ENCODE measurements around the gene NXNL1. TPM values are rescaled to one million over a fixed set of nuclear protein-coding genes. Genes with fewer than 3 reads are reported as not detected.

NXNL1 gene
- total and polyA plus RNA-seq, 2 of the 13 experiments (the other 11 are each of a cell fraction or from before 2014, with no cell fraction given): not detected

DNA sequence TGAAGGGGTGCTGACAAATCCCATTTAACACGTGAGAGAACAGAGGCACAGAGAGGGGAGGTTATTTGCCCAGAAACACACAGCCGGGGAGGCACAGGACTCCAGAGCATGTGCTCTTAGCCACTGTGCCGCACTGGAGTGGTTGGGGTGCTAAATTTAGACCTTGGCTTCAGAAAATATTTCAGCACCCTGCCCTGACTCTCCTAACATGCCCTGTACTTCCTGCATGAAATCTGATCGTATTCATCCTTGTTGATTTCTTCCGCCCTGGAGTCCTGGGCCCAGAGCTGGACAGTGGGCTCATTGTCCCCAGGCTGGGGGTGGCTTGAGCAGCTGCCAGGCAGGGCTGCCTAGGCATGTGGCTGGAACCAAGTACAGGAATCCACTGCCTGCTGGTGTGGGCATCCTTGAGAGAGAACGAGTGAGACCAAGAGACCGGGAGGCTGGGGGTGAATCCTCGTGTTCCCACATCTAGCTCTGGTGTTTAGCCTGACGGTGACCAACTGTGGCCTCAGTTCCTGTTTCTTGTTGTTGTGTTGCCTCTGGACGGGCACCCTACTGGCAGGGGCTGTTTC lies 14.9 kb upstream of the NXNL1 start (continued):
- TF ChIP-seq HNRNPL (IDR thresholded peaks at IDR 0.05; ENCODE audit: low read depth, low read length) (peak; percentile 96), NFIC (IDR thresholded peaks at IDR 0.05; ENCODE audit: low read length) (no peak), ZNF326 (CRISPR knock-in tag; IDR thresholded peaks at IDR 0.05; ENCODE audit: borderline replicate concordance) (no peak), ZNF550 (CRISPR knock-in tag; IDR thresholded peaks at IDR 0.05; ENCODE audit: borderline replicate concordance) (no peak), CENPX (CRISPR knock-in tag; IDR thresholded peaks at IDR 0.05) (no peak), ZNF616 (CRISPR knock-in tag; IDR thresholded peaks at IDR 0.05; ENCODE audit: low read depth) (no peak), ZSCAN12 (CRISPR knock-in tag; IDR thresholded peaks at IDR 0.05) (no peak), ZNF263 (CRISPR knock-in tag; IDR thresholded peaks at IDR 0.05) (0 out of 2 replicates have a peak, but pooled peaks have one; percentile 13), ZNF720 (CRISPR knock-in tag; IDR thresholded peaks at IDR 0.05) (no peak), SRSF4 (IDR thresholded peaks at IDR 0.05; ENCODE audit: low read depth, low read length, poor library complexity, severe bottlenecking) (no peak), TOPORS (CRISPR knock-in tag; IDR thresholded peaks at IDR 0.05) (no peak), XBP1 (CRISPR knock-in tag; IDR thresholded peaks at IDR 0.05) (no peak), ZNF747 (CRISPR knock-in tag; IDR thresholded peaks at IDR 0.05; ENCODE audit: borderline replicate concordance) (no peak), CREB1 (IDR thresholded peaks at IDR 0.05) (no peak), CREB1 (CRISPR knock-in tag; IDR thresholded peaks at IDR 0.05) (no peak), ARID2 (CRISPR knock-in tag; IDR thresholded peaks at IDR 0.05; ENCODE audit: borderline replicate concordance) (no peak), SNRNP70 (IDR thresholded peaks at IDR 0.05; ENCODE audit: low read depth, low read length) (no peak), PRMT3 (CRISPR knock-in tag; IDR thresholded peaks at IDR 0.05; ENCODE audit: borderline replicate concordance, low read depth) (no peak), ATF7-NPFF (CRISPR knock-in tag; IDR thresholded peaks at IDR 0.05; ENCODE audit: low read depth) (0 out of 2 replicates have a peak, but pooled peaks have one; percentile 44), ISL2 (CRISPR knock-in tag; IDR thresholded peaks at IDR 0.05) (no peak; the same call in 1 of the 2 replicates), PCBP2 (optimal IDR thresholded peaks at IDR 0.05; ENCODE audit: low read depth, low read length, poor library complexity, severe bottlenecking) (no peak), HNF4A (CRISPR knock-in tag; IDR thresholded peaks at IDR 0.05) (0 out of 2 replicates have a peak, but pooled peaks have one; percentile 18)
- TF ChIP-seq, protein P1, sequence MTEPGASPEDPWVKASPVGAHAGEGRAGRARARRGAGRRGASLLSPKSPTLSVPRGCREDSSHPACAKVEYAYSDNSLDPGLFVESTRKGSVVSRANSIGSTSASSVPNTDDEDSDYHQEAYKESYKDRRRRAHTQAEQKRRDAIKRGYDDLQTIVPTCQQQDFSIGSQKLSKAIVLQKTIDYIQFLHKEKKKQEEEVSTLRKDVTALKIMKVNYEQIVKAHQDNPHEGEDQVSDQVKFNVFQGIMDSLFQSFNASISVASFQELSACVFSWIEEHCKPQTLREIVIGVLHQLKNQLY (CRISPR knock-in tag; IDR thresholded peaks at IDR 0.05): no peak
- TF ChIP-seq, protein P2, sequence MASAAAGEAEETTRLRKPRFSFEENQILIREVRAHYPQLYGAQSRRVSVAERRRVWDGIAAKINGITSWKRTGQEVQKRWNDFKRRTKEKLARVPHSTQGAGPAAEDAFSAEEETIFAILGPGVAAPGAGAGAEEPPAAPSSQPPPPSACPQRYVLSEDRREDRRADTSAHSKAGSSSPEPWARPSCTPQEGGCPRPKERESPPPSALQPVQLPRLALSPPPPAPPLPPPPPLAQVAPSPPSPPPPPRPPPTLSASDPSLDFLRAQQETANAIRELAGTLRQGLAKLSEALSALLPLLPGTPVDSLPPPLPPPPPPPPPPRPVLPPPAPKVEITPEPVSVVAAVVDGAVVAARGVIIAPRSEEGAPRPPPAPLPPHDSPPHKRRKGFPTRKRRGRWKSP (CRISPR knock-in tag; IDR thresholded peaks at IDR 0.05): 0 out of 2 replicates have a peak, but pooled peaks have one; percentile 24
- TF ChIP-seq, protein P3, sequence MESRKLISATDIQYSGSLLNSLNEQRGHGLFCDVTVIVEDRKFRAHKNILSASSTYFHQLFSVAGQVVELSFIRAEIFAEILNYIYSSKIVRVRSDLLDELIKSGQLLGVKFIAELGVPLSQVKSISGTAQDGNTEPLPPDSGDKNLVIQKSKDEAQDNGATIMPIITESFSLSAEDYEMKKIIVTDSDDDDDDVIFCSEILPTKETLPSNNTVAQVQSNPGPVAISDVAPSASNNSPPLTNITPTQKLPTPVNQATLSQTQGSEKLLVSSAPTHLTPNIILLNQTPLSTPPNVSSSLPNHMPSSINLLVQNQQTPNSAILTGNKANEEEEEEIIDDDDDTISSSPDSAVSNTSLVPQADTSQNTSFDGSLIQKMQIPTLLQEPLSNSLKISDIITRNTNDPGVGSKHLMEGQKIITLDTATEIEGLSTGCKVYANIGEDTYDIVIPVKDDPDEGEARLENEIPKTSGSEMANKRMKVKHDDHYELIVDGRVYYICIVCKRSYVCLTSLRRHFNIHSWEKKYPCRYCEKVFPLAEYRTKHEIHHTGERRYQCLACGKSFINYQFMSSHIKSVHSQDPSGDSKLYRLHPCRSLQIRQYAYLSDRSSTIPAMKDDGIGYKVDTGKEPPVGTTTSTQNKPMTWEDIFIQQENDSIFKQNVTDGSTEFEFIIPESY (CRISPR knock-in tag; IDR thresholded peaks at IDR 0.05): no peak
- TF ChIP-seq, protein P4, sequence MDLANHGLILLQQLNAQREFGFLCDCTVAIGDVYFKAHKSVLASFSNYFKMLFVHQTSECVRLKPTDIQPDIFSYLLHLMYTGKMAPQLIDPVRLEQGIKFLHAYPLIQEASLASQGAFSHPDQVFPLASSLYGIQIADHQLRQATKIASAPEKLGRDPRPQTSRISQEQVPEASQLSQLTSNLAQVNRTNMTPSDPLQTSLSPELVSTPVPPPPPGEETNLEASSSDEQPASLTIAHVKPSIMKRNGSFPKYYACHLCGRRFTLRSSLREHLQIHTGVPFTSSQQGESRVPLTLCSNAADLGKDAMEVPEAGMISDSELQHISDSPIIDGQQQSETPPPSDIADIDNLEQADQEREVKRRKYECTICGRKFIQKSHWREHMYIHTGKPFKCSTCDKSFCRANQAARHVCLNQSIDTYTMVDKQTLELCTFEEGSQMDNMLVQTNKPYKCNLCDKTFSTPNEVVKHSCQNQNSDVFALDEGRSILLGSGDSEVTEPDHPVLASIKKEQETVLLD (CRISPR knock-in tag; IDR thresholded peaks at IDR 0.05; ENCODE audit: low read depth): no peak

Measured in HepG2 (cell line).